ENCODE results near the gene SAFB. TPM values are rescaled to one million over a fixed set of nuclear protein-coding genes. Genes with fewer than 3 reads are reported as not detected.

The SAFB gene
- total RNA-seq, 2 donors from 2014 or later = 173 to 183 TPM

DNA sequence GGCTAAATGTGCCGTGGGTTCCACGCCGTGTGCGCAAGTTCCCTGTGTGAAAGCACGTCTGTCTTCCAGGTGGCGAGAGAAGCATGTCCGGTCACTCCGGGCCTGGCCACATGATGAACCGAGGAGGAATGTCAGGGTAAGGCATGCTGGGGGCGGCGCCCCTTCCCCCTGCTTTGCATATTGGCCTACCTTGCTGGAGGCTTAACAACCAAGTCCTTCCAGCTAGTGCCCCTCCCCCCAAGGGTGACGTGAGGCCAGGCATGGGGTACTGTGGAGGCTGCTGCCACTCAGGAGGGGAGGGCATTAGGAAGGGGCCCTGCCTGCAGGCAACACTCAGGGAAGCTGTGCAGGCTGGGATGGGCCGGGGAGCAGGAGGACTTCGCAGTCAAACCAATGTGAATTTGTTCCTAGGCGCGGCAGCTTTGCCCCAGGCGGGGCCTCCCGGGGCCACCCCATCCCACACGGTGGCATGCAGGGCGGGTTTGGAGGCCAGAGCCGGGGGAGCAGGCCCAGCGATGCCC is 44.9 kb downstream of the SAFB start:
- H3K27ac Mint-ChIP-seq = peak overlapping the region; percentile 37
- H3K4me1 Mint-ChIP-seq = peaks cover 2% of the 10 kb centered on the region
- ATAC-seq (no peak), DNase-seq (no peak)
- no peaks in the 10 kb centered on the region for H3K27me3 Mint-ChIP-seq
- no peaks in the 10 kb centered on the region for H3K9me3 ChIP-seq (ENCODE audit: control insufficient read depth, low read length, poor library complexity, severe bottlenecking)
- no peak overlapping the region for H3K4me3 Mint-ChIP-seq
- no peaks in the 10 kb centered on the region for H3K36me3 Mint-ChIP-seq (ENCODE audit: low read depth)

DNA sequence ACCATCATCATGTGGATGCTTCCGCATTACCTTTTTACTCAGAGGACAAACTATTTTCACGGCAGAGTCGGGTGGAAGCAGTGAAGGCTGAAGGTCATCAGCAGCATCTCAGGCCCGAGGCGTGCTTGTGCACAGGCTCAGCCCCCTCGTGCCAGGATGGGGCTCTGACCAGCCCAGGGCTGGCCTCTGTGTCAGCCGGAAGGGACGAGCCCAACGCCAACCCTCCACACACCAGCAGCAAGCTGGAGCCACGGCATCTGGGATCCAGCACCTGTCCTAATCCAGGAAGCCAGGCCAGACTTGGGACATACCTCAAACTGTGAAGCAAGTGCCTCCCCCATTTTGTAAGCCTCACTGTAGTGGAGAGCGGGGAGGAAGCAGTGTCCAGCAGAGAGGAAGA is 46.3 kb downstream of the SAFB start:
- Mint-ChIP-seq H3K27me3 (no peaks in the 10 kb centered on the region), H3K4me1 (peaks cover 2% of the 10 kb centered on the region), H3K27ac (no peak overlapping the region), H3K4me3 (no peak overlapping the region), H3K36me3 (ENCODE audit: low read depth) (no peaks in the 10 kb centered on the region)
- DNase-seq (no peak), ATAC-seq (no peak)
- no peaks in the 10 kb centered on the region for H3K9me3 ChIP-seq (ENCODE audit: control insufficient read depth, low read length, poor library complexity, severe bottlenecking)

DNA sequence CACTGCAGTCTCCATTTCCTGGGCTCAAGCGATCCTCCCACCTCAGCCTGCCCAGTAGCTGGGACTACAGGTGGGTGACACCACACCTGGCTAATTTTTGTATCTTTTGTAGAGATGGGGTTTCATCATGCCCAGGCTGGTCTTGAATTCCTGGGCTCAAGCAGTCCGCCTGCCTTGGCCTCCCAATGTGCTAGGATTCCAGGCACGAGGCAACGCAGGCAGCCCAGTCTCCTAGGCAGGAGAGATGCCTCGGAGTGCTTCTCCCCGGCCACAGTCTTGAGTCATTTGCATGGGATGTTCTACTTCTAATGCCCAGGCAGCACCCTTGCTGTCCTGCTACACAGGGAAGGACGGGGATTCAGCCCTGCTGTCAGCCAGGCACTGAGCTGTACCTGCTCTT is 48.7 kb downstream of the SAFB start:
- Mint-ChIP-seq H3K4me1 (peaks cover 5% of the 10 kb centered on the region), H3K4me3 (no peak overlapping the region), H3K36me3 (ENCODE audit: low read depth) (no peaks in the 10 kb centered on the region)

DNA sequence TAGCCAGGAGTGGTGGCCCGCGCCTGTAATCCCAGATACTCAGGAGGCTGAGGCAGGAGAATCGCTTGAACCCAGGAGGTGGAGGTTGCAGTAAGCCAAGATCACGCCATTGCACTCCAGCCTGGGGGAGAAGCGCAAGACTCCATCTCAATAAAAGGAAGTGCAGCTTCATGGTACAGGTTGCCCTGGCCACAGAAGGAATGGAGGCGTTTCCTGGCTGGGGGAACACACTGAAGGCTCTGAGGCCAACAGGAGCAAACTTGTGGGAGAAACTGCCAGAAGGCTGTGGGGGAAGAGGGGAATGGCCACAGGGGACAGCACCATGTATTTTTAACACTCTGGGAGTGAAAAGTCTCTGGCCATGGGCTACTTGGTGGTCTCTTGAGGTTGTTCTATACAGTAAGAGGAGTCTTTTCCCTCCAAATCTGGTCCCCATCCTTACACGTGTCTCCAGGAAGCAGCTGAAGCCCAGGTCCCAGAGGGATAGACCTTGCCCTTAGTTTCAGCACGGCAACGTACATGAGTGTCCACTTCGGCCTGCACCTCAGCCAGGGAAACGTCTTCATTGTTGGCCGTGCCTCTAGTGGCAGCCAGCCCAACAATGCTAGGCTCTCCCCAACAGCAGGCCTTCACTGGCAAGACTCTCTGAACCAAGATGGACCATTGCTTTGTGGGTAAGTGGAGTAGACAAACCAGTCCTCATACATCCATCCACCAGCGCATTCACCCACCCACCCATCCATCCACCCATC is 50.0 kb downstream of the SAFB start:
- Mint-ChIP-seq H3K4me1 (peaks cover 5% of the 10 kb centered on the region), H3K27me3 (no peaks in the 10 kb centered on the region), H3K4me3 (no peak overlapping the region), H3K36me3 (ENCODE audit: low read depth) (no peaks in the 10 kb centered on the region), H3K27ac (no peak overlapping the region)
- no peak for DNase-seq
- no peak for ATAC-seq
- no peaks in the 10 kb centered on the region for H3K9me3 ChIP-seq (ENCODE audit: control insufficient read depth, low read length, poor library complexity, severe bottlenecking)

More for the DNA sequence above, 48.7 kb downstream of the SAFB start:
- ATAC-seq (no peak), DNase-seq (no peak)
- Mint-ChIP-seq H3K27ac (no peak overlapping the region), H3K27me3 (no peaks in the 10 kb centered on the region)
- no peaks in the 10 kb centered on the region for H3K9me3 ChIP-seq (ENCODE audit: control insufficient read depth, low read length, poor library complexity, severe bottlenecking)

DNA sequence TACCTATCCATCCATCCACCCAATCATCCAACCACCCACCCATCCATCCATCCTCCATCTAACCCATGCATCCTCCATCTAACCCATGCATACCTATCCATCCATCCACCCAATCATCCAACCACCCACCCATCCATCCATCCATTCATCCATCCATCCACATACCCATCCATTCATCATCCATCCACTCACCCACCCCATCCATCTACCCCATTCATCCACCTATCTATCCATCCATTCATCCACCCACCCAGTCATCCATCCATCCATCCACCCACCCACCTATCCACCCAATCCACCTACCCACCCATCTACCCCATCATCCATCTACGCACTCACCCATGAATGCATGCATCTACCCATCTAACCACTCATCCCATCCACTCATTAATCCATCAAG is 50.9 kb downstream of the SAFB start:
- H3K4me1 Mint-ChIP-seq = peaks cover 5% of the 10 kb centered on the region
- H3K27me3 Mint-ChIP-seq = no peaks in the 10 kb centered on the region
- no peaks in the 10 kb centered on the region for H3K9me3 ChIP-seq (ENCODE audit: control insufficient read depth, low read length, poor library complexity, severe bottlenecking)
- no peak overlapping the region for H3K4me3 Mint-ChIP-seq
- DNase-seq (no peak), ATAC-seq (no peak)
- no peak overlapping the region for H3K27ac Mint-ChIP-seq
- no peaks in the 10 kb centered on the region for H3K36me3 Mint-ChIP-seq (ENCODE audit: low read depth)

DNA sequence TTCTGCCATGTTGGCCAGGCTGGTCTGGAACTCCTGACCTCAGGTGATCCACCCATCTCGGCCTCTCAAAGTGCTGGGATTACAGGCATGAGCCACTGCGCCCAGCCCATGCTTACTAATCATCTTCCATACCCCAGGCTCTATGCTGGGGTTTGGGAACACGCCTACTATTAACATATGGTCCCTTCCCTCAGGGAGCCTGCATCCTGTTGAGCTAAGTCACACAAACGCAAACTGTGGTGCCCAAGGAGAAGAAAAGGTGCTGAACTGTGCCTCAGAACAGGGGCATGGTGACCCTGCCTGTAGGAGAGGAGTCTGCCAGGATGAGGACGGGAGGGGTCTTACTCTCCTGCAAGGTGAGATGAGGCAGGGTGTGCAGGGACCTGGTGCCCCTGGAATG is 51.8 kb downstream of the SAFB start:
- Mint-ChIP-seq H3K27me3 (no peaks in the 10 kb centered on the region), H3K4me3 (no peak overlapping the region), H3K27ac (peak overlapping the region; percentile 16), H3K4me1 (peaks cover 13% of the 10 kb centered on the region), H3K36me3 (ENCODE audit: low read depth) (no peaks in the 10 kb centered on the region)
- ATAC-seq = no peak
- H3K9me3 ChIP-seq (ENCODE audit: control insufficient read depth, low read length, poor library complexity, severe bottlenecking) = no peaks in the 10 kb centered on the region
- no peak for DNase-seq

DNA sequence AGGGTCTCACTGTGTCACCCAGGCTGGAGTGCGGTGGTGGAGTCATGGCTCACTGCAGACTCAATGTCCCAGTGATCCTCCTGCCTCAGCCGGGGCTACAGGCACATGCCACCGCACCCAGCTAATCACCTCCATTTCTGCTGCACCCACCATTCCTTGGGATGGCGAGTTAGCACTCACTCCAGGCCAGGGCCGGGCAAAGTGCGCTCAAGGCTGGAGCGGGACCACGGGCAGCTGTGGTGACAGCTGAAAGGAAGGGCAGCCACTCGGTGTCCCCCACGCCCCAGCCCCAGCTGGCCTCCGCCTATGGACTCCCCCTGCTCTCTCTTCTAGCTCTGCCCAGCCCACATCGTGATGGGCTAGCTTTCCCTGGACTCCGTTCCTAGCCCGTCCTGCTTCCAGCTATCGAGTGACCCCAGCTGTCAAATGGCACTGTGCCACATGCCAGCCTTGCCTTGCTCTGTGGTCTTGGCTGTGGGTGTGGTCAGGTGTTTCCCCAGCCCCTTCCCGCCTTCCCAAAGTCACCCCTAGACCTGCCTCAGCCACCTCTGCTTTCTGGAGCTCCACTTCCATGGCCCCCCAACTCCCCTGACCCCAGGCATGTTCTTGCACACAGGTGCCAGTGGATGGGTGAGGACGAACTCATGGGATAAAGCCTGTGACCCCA is 53.4 kb downstream of the SAFB start:
- no peak for DNase-seq
- Mint-ChIP-seq H3K4me3 (no peak overlapping the region), H3K36me3 (ENCODE audit: low read depth) (no peaks in the 10 kb centered on the region), H3K4me1 (peaks cover 19% of the 10 kb centered on the region), H3K27me3 (no peaks in the 10 kb centered on the region), H3K27ac (peak overlapping the region; percentile 37)
- no peaks in the 10 kb centered on the region for H3K9me3 ChIP-seq (ENCODE audit: control insufficient read depth, low read length, poor library complexity, severe bottlenecking)
- no peak for ATAC-seq

DNA sequence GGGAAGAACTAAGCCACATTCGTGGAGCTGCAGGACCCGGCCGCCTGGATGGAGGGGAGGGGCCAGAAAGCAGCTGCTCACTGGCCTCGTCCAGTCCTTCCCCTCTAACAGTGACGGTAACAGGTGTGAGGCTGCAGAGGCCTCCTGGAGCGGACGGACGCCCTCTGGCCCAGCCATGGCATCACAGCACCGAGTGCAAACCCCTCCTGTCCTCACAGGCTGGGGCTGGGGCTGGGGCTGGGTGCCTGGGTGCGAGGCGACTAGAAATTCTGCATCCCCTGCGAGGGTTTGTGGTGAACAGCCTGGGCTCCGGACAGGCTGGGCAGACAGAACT is 53.9 kb downstream of the SAFB start:
- peaks cover 24% of the 10 kb centered on the region for H3K4me1 Mint-ChIP-seq
- DNase-seq (no peak), ATAC-seq (no peak)
- peak overlapping the region; percentile 37 for H3K27ac Mint-ChIP-seq
- no peaks in the 10 kb centered on the region for H3K36me3 Mint-ChIP-seq (ENCODE audit: low read depth)
- no peaks in the 10 kb centered on the region for H3K9me3 ChIP-seq (ENCODE audit: control insufficient read depth, low read length, poor library complexity, severe bottlenecking)
- H3K27me3 Mint-ChIP-seq = no peaks in the 10 kb centered on the region
- no peak overlapping the region for H3K4me3 Mint-ChIP-seq

DNA sequence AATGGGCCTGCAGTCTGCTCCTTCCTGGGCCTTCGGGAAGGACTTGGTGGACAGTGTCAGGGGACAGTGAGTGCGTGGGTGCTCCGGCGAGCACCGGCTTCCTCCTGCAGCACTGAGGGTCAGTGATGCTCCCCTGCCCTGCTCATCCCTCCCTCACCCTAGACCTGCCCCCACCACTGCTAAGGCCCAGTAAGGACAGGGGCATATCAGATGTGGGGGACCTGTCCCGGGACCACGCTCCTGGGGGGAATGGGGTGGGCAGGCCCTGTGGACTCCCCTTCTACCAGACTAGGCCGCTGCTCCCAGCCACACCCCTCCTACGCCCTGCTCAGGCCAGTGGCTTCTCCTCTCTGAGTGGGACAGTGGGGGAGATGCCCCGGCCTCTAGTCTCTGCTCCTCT is 54.3 kb downstream of the SAFB start:
- Mint-ChIP-seq H3K4me1 (peaks cover 27% of the 10 kb centered on the region), H3K27ac (no peak overlapping the region), H3K4me3 (no peak overlapping the region), H3K36me3 (ENCODE audit: low read depth) (no peaks in the 10 kb centered on the region), H3K27me3 (no peaks in the 10 kb centered on the region)
- no peaks in the 10 kb centered on the region for H3K9me3 ChIP-seq (ENCODE audit: control insufficient read depth, low read length, poor library complexity, severe bottlenecking)
- DNase-seq = no peak
- ATAC-seq = no peak

DNA sequence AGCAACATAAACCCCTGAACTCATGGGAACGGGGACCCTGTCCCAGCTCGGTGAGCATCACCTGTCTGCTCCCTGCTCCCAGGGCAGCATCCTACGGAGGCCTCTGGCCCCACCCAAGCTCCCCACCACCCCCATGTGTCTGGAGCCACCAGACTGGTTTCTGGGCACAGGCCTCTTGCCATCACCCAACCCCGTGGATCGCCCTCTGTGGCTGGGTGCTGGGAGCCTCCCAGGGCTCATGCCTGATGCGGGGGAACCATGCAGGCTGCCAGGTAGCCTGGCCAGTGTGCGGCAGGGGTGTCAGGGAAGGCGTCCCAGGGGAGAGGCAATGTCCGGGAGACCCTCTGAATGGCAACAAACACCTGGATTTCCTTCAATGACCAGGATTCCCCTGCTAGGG is 54.7 kb downstream of the SAFB start:
- Mint-ChIP-seq H3K27me3 (no peaks in the 10 kb centered on the region), H3K36me3 (ENCODE audit: low read depth) (no peaks in the 10 kb centered on the region), H3K4me3 (no peak overlapping the region), H3K4me1 (peaks cover 28% of the 10 kb centered on the region), H3K27ac (no peak overlapping the region)
- H3K9me3 ChIP-seq (ENCODE audit: control insufficient read depth, low read length, poor library complexity, severe bottlenecking) = no peaks in the 10 kb centered on the region
- DNase-seq = no peak
- ATAC-seq = no peak

DNA sequence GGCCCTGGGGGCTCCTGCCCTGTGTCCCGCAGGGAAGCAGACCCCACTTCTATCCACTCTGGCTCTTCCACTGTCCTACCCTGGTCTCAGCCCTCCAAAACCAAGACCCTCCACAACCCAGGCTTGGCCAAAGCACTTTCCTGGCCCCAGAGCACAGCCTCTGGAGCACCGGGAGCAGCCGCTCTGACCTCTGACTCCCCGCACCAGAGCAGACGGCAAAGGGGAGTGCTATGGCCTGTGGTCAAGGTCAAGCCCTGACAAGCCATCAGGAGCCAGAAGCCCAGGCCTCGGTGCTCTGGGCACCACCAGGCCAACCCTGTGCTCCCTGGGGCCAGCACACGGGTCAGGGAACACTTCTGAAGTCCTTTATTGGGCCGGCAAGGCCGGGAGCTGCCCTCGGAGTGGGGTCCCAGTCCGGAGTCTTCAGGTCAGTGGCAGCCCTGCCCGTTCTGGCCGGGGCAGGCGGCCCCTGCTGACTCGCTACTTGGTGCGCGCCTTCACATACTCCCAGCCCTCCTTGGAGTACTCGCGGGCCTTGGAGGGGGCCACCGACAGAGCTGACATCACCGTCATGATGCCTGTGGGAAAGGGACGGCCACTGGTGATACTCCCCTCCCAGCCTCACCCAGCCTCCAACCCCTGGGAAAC is 55.3 kb downstream of the SAFB start:
- no peaks in the 10 kb centered on the region for H3K9me3 ChIP-seq (ENCODE audit: control insufficient read depth, low read length, poor library complexity, severe bottlenecking)
- Mint-ChIP-seq H3K4me1 (peaks cover 30% of the 10 kb centered on the region), H3K27ac (no peak overlapping the region), H3K36me3 (ENCODE audit: low read depth) (no peaks in the 10 kb centered on the region), H3K27me3 (no peaks in the 10 kb centered on the region), H3K4me3 (no peak overlapping the region)
- ATAC-seq = no peak
- DNase-seq = no peak

DNA sequence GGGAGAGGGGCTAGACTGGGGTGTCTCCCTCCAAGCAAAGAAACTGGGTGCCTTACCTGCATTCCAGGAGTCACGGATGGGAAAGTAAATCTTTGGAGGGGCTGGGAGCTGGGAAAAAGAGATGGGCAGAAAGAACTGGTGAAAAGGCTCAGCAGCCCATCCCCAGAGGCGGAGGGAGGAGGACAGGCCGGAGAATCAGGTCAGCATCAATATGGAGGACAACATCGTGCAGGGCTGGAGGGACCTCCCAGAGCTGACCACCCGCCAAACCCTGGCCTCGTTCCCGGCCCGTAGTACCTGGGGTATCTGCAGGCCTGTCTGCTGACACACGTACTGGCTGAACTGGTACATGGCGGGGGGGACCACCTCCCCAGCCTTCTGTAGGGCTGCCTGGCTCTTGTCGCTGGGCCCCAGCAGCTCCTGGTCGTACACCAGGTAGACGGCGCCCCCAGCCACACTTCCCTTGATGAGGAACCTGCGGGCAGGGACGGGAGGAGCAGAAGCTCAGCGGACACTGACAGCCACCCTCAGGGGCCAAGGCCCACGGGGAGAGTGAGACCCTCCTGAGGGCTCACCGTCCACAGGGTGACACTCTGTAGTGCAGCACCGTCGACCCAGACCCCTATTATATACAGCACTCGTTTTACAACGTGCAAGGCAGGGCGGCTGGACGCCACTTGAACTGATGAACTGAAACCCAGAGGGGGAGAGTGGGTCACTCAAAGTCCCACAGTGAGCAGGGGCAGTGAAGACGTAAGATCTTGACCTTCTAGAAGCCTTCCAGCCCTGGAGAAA is 56.6 kb downstream of the SAFB start:
- Mint-ChIP-seq H3K36me3 (ENCODE audit: low read depth) (no peaks in the 10 kb centered on the region), H3K4me1 (peaks cover 31% of the 10 kb centered on the region), H3K27ac (peak overlapping the region; percentile 96), H3K4me3 (peak overlapping the region; percentile 94), H3K27me3 (no peaks in the 10 kb centered on the region)
- no peak for DNase-seq
- no peaks in the 10 kb centered on the region for H3K9me3 ChIP-seq (ENCODE audit: control insufficient read depth, low read length, poor library complexity, severe bottlenecking)
- ATAC-seq = no peak

DNA sequence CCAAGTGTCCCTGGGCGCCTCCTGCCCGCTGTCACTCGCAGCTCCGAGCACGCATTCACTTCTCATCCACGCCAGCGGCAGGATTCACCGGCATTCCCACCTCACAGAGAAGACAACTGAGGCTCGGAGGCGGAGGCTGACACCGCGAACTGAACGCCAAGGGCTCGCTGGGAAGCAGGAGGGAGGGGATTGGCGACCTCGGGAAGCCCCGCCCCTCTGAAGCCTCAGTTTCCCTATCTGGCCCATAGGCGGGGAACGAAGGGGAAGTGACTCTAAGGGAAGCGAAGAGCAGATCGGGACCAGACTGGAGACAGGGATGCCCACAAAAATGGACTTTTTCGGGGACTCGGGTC is 57.2 kb downstream of the SAFB start:
- DNase-seq (no peak), ATAC-seq (no peak)
- peak overlapping the region; percentile 94 for H3K4me3 Mint-ChIP-seq
- H3K36me3 Mint-ChIP-seq (ENCODE audit: low read depth) = no peaks in the 10 kb centered on the region
- H3K4me1 Mint-ChIP-seq = peaks cover 31% of the 10 kb centered on the region
- peak overlapping the region; percentile 96 for H3K27ac Mint-ChIP-seq
- H3K27me3 Mint-ChIP-seq = no peaks in the 10 kb centered on the region
- no peaks in the 10 kb centered on the region for H3K9me3 ChIP-seq (ENCODE audit: control insufficient read depth, low read length, poor library complexity, severe bottlenecking)

All from T-helper 17 cell (primary cell).